Renal cortical epithelial cell (primary cell): ENCODE data around the gene CBFA2T3. TPM values are rescaled to one million over a fixed set of nuclear protein-coding genes. Genes with fewer than 3 reads are reported as not detected.
"Not testable (repeated sequence)": the region's sequence is repeated elsewhere in the genome, so short reads cannot be mapped to it uniquely, and the experiment has no call there.

ENCODE experiments used
- DNase-seq: peaks from one replicate; pipeline ENCODE4 v3.0.0-alpha.2; 2011; ENCODE audit warnings: low read depth
- total RNA-seq: library from RNA; depleted of rRNA; stranded (reverse); fragments of >200 nt; gene quantifications from 2 replicates; pipeline ENCODE4 v1.2.3, GENCODE V29; 2014

The CBFA2T3 gene
- total RNA-seq, 1 donor from 2014 or later: not detected

GRCh38 chr16:88923450-88923849 is 53.6 kb downstream of the CBFA2T3 start:
- DNase-seq: no peak

- no peak for DNase-seq
These were observed 54.1 kb downstream of the CBFA2T3 start for GRCh38 chr16:88922826-88923410.

DNA sequence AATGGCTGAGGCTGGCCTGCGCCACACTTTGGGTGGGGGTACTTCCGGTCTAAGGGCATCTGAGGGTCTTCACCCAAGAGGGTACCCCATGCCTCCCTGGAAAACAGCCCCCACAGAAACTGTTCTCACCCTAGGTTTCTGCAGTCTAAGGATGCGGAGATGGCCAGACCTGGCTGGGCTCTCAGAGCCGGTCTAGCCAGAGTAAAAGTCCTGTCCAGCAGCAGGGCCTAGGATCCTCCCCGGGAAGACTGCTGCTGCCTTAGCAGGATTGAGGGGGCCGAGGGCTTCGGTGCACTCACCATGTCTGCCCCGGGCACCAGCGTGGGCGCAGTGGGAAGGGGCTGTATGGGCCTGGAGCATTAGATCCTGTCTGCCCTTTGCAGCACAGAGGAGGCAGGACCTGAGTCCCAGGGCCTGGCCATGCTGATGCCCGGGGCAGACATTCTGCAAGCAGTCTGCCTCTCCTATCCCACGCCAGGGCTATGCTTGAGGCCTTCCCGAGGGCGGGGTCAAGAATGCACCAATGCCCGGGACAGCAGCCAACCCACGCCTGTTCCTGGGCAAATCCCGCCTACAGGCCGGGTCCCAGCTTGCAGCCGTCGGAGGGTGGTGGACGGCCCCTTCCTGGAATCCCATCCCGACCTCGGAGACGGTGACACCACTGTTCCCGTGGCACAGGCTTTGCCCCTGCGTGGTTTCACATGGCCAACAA is 54.7 kb downstream of the CBFA2T3 start:
- DNase-seq: peak; percentile 23

DNA sequence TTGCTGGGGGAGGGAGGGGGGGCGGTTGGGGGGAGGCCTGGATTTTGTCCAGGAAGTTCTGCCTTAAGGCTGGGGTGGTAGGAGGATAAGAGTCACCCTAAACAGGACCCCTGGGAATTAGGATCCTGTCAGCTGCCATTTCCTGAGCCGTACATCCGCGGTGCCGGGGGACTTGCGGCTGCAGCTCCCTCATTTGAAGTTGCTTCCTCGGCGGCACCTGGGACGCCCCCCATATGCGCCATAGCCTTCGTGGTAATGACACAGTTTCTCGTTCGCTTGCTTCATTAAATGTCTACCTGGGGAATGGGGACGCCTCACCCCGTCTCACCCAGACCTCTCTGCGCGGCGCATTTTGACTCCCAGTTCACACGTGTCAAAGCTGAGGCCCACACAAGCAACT is 55.4 kb downstream of the CBFA2T3 start:
- DNase-seq: no peak

DNA sequence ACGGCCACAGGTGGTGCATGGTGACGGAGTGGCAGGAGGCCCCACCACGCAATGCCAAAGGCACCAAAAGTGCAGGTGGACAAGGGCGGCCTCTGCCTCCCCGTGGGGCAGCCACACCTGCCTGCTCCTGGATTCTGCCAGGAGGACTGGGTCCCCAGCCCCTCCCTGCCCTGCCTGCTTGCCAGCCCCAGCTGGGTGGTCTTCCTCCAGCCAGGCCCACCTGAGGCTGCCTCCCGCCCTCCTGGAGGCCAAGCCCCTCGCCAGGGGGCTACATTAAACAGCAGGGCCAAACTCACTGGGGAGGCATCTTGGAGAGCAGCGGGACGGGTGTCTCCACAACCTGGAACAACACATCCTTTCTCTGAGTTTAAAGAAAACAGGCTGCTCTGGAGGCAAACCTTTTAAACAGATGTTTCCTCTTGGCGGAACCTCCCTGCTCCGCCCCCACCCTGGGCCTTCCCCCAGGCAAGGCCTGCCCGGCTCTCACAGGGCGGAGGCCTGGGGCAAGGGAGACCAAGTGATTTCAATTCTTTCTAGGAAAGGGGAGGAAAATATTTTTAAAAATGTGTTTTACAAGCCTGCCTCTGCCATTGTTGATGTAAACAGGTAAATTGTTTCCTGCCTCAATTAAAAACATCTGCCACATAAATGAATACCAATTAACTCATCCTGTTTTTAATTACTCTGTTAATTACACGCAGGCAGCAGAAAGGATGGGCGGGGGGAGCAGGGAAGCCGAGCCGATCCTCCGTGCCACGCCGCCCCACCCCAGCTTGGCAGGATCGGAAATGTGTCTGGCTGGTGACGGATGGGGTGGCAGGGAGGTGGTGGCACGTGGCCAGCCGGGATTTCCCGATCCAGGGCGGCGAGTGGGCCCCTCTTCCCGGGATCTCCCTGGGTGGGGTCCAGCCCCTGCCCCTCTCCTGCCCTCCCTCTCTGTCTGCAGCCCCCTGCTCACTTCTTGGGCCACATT is 56.1 kb downstream of the CBFA2T3 start:
- DNase-seq: peak; percentile 11

DNA sequence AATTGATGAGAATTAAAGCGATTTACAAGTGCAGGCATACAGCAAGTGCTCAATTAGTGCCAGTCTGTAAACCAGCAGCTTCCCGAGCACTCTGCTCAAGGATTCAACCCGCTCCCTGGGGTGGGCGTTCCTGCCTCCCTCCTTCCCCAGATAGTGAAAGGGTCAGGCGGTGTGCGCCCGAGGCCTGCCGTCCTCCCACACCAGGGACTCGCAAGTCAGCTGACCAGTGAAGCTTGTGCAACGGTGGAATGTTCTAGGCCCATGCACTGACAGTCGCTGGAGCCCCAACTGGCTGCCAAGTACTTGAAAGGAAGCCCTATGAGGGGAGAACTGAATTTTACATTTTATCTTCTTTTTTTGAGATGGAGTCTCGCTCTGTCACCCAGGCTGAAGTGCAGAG is 57.1 kb downstream of the CBFA2T3 start:
- DNase-seq: no peak

GRCh38 chr16:88918896-88919295 is 58.1 kb downstream of the CBFA2T3 start:
- not testable (repeated sequence) for DNase-seq

DNA sequence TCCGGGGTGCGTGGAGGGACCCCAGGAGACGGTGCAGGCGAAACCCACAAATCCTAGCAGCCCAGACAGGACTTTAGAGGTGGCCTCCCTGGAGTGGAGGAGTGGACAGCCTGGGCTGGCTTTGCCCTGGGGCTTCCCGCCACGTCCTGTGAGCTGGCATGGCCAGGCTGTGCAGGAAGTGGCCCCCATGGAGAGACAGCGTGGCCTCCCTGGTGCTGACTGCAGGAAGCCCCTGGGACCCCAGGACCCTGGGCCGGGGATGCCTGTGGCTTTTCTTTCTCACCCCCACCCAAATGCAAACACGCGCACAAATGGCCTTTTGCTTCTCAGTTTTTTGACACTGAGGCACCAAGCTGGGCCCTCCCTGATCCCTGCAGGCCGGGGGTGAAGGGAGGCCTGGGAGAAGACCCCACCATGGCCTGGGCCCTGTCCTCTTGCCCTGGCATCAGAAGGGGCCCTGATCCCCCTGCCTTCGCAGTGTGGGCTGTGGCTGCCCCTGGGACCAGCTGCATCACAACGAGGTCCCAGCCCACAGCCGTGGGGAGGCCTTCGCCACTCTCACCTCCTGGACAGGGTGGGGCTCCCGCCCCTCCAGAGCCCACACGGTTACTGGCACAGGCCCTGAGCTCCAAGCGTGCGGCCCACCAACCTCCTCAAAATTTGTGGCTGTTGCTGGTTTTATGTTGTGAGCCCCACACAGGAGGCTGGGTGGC is 58.9 kb downstream of the CBFA2T3 start:
- no peak for DNase-seq

GRCh38 chr16:88917146-88917914 is 59.7 kb downstream of the CBFA2T3 start:
- no peak for DNase-seq

DNA sequence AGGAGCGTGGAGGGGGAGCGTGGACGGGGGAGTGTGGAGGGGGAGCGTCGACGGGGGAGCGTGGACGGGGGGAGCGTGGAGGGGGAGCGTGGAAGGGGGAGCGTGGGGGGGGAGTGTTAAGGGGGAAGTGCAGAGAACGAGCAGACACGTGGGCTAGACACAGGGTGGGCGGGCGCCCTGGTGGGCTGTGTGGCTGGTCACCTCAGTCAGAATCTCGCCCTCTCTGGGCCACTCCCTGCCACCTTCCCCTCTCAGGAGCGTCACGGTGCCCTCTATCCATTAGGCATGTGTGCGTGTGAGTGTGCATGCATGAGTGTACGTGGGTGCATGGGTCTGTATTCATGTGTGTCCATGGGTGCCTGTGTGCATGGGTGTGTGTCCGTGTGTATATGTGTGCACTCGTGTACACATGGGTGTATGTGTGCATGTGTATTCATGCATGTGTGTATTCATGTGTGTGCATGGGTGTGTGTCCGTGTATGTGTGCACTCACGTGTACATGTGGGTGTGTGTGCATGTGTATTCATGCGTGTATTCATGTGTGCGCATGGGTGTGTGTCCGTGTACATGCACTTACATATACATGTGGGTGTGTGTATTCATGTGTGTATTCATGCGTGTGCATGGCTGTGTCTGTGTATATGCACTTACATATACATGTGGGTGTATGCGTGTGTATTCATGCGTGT is 61.2 kb downstream of the CBFA2T3 start:
- no peak for DNase-seq

- no peak for DNase-seq
These were observed 62.1 kb downstream of the CBFA2T3 start for GRCh38 chr16:88914750-88915368.

- no peak for DNase-seq
These were observed 63.1 kb downstream of the CBFA2T3 start for GRCh38 chr16:88913870-88914269.

GRCh38 chr16:88913001-88913612 is 63.9 kb downstream of the CBFA2T3 start:
- no peak for DNase-seq

DNA sequence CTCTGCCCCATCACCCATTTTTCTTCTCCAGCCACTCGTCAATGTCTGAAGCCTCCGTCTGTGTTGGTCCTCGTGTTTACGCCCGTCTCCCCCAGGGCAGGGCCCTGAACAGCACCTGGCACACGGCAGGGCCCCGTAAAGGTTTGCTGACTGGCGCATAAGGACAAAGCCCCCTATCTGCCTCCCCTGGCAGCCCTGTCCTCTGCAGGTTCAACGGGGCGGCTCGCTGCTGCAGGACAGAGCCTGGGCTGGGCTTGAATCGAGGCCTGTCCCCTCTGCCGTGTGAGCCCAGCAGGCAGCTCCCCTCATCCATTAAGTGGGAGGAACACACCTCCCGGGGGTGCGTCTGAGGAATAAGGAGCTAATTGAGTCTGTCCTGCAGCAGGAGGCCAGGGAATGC is 64.5 kb downstream of the CBFA2T3 start:
- no peak for DNase-seq

DNA sequence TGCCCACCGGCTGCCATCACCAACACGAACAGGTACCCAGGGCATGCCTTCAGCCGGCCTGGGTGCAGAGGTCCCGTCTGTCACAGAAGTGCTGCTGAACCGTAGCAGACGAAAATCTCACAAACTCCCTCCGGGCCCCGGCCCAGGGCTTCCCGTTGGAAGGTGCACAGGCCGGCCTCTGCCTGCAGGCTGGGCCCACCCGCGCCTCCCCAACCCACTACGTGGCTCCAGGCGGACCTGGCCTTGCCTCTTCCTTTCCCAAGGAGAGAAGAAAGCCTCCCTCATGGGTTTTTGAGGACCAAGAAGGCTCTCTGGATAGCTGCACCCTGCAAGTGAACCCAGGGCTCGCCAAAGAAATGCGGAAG is 65.1 kb downstream of the CBFA2T3 start:
- no peak for DNase-seq

- DNase-seq: no peak
These were observed 65.7 kb downstream of the CBFA2T3 start for GRCh38 chr16:88911136-88911945.

DNA sequence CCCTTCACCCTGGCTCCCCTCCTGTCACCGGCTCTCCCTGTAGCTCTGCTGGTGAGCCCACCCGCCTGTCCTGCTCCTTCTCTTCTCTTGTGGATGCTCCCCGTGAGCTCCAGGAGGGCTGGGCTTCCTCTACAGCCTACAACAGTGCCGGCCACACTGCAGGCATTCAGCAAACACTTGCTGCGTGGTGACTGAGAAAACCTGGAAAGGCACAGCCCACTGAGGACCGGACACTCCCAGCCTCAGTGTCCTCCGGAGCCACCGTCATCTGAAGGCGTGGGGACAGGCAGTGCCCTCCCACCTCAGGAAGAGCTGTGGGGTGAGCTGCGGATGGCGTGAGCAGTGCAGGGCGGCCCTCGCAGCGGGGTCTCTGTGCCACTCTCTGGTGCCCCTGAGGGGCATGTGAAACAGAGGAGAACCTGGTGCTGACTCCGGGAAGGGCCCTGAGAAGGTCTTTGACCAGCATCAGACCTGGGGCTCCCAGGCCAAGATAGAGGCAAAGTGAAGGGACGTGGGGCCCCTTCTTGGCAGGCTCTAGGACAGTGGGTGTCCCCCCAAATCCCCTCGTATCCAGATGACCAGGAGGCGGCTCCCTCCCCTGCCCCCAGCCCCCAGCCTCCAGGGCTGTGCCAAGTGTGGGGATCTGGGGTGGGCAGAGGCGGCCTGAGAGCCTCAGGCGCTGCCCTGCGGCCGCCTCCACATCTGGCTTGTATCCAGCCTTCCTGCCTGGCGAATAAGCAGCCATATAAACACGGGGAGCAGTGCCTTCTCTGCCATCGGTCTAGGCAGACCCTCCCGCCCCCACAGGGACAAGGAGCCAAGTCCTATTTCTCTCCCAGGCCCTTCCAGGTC is 66.5 kb downstream of the CBFA2T3 start:
- no peak for DNase-seq
